ENCODE results near the gene KCNN2.

DNA sequence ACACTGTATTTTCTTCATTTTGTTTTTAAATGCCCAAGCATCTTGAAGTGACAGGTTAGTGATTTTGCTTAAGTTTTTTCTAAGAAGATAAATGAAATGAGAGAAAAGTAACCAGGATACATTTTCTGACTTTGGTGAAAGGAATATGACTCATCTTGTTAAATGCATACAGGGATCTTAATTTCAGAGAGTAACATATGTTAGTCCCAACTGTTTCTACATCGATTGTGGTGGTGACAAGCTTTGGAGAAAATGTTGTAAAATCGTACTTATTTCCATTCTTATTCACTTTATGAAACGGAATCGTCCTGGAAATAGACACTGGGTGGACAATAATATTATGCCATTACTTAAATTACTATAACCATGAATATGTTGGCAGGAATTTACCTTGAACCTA, 107.5 kb downstream of the KCNN2 start:
- TF ChIP-seq POLR2AphosphoS5 (IDR thresholded peaks at IDR 0.05; ENCODE audit: borderline replicate concordance, low read depth, low read length) (no peak), EZH2 (IDR thresholded peaks at IDR 0.05) (no peak), FOXP2 (optimal IDR thresholded peaks at IDR 0.05; ENCODE audit: control extremely low read depth, extremely low read length, insufficient read depth) (no peak)
